ENCODE measurements around the gene PIGP. TPM values are rescaled to one million over a fixed set of nuclear protein-coding genes. Genes with fewer than 3 reads are reported as not detected.
"Not testable (repeated sequence)": the region's sequence is repeated elsewhere in the genome, so short reads cannot be mapped to it uniquely, and the experiment has no call there.

The PIGP gene
- 10 to 100 TPM in 1 of 2 donors, 1 to 10 TPM in 1; 7.6 to 13.4 TPM for total RNA-seq

GRCh38 chr21:37072988-37073416, at the start of gene PIGP, which contains the start of gene TTC3:
TSS of gene PIGP (minus strand) at chr21:37073071. CDS start at chr21:37072515, 556 bp downstream.
TSS of gene TTC3 (plus strand) at chr21:37073254. CDS start at chr21:37087258, 14,004 bp downstream.
- Histone ChIP-seq H3K4me1 (ENCODE audit: control insufficient read depth in 1 of 2, low read depth in 2 of 2) (peaks cover 12 to 30% of the 10 kb centered on the region in 2 donors), H3K36me3 (no peaks in the 10 kb centered on the region), H3K27me3 (replicated peaks; ENCODE audit: insufficient read depth) (no peaks in the 10 kb centered on the region), H3K9me3 (no peaks in the 10 kb centered on the region), H3K4me3 (peak within 1 kb of the TSS; percentile 89), H3K27ac (peak within 1 kb of the TSS; percentile 96 to 99)
- DNase-seq (ENCODE audit: low spot score), result peak; percentile 75
- ATAC-seq (ENCODE audit: insufficient number of reproducible peaks, low FRiP score, low read depth), result peak; percentile 80
- TF ChIP-seq CTCF (IDR thresholded peaks at IDR 0.05), result no peak

- Histone ChIP-seq H3K36me3 (no peaks in the 10 kb centered on the region), H3K27ac (no peak overlapping the region), H3K27me3 (replicated peaks; ENCODE audit: insufficient read depth) (no peaks in the 10 kb centered on the region), H3K4me1 (ENCODE audit: control insufficient read depth in 1 of 2, low read depth in 2 of 2) (no peaks in the 10 kb centered on the region), H3K4me3 (no peak overlapping the region), H3K9me3 (no peaks in the 10 kb centered on the region)
- ATAC-seq (ENCODE audit: insufficient number of reproducible peaks, low FRiP score, low read depth) (no peak), DNase-seq (ENCODE audit: low spot score) (no peak)
- TF ChIP-seq CTCF (IDR thresholded peaks at IDR 0.05), result no peak
Measured at GRCh38 chr21:37119421-37120218, 46.7 kb upstream of the PIGP start.

- no peak for ATAC-seq (ENCODE audit: insufficient number of reproducible peaks, low FRiP score, low read depth)
- Histone ChIP-seq H3K4me1 (ENCODE audit: control insufficient read depth in 1 of 2, low read depth in 2 of 2) (no peaks in the 10 kb centered on the region), H3K4me3 (no peak overlapping the region), H3K27me3 (replicated peaks; ENCODE audit: insufficient read depth) (no peaks in the 10 kb centered on the region), H3K27ac (no peak overlapping the region), H3K9me3 (no peaks in the 10 kb centered on the region), H3K36me3 (no peaks in the 10 kb centered on the region)
- no peak for DNase-seq (ENCODE audit: low spot score)
- no peak for TF ChIP-seq CTCF (IDR thresholded peaks at IDR 0.05)
Measured at GRCh38 chr21:37118187-37118826, 45.4 kb upstream of the PIGP start.

- H3K4me3 ChIP-seq, result no peak overlapping the region
- TF ChIP-seq CTCF (IDR thresholded peaks at IDR 0.05), result no peak
- no peak for ATAC-seq (ENCODE audit: insufficient number of reproducible peaks, low FRiP score, low read depth)
Measured at GRCh38 chr21:37117204-37117603, 44.3 kb upstream of the PIGP start.

GRCh38 chr21:37116459-37116858, 43.6 kb upstream of the PIGP start:
- not testable (repeated sequence) for H3K27me3 ChIP-seq (replicated peaks; ENCODE audit: insufficient read depth); DNase-seq (ENCODE audit: low spot score); H3K9me3 ChIP-seq; H3K27ac ChIP-seq; H3K4me3 ChIP-seq; ATAC-seq (ENCODE audit: insufficient number of reproducible peaks, low FRiP score, low read depth); H3K36me3 ChIP-seq; H3K4me1 ChIP-seq (ENCODE audit: control insufficient read depth in 1 of 2, low read depth in 2 of 2)

More at GRCh38 chr21:37117204-37117603, 44.3 kb upstream of the PIGP start:
- Histone ChIP-seq H3K4me1 (ENCODE audit: control insufficient read depth in 1 of 2, low read depth in 2 of 2) (no peaks in the 10 kb centered on the region), H3K36me3 (no peaks in the 10 kb centered on the region), H3K27ac (no peak overlapping the region), H3K9me3 (no peaks in the 10 kb centered on the region), H3K27me3 (replicated peaks; ENCODE audit: insufficient read depth) (no peaks in the 10 kb centered on the region)
- no peak for DNase-seq (ENCODE audit: low spot score)

- DNase-seq (ENCODE audit: low spot score); H3K27ac ChIP-seq; H3K27me3 ChIP-seq (replicated peaks; ENCODE audit: insufficient read depth); H3K36me3 ChIP-seq; ATAC-seq (ENCODE audit: insufficient number of reproducible peaks, low FRiP score, low read depth); H3K4me1 ChIP-seq (ENCODE audit: control insufficient read depth in 1 of 2, low read depth in 2 of 2); H3K4me3 ChIP-seq; H3K9me3 ChIP-seq: not testable (repeated sequence)
Measured at GRCh38 chr21:37114301-37114700, 41.4 kb upstream of the PIGP start.

GRCh38 chr21:37111029-37111428, 38.2 kb upstream of the PIGP start:
- H3K36me3 ChIP-seq; H3K4me1 ChIP-seq (ENCODE audit: control insufficient read depth in 1 of 2, low read depth in 2 of 2); ATAC-seq (ENCODE audit: insufficient number of reproducible peaks, low FRiP score, low read depth); DNase-seq (ENCODE audit: low spot score); H3K9me3 ChIP-seq; H3K27me3 ChIP-seq (replicated peaks; ENCODE audit: insufficient read depth); H3K4me3 ChIP-seq; H3K27ac ChIP-seq: not testable (repeated sequence)
